A673 (cell line): ENCODE data around the gene ADGRD1. TPM values are rescaled to one million over a fixed set of nuclear protein-coding genes. Genes with fewer than 3 reads are reported as not detected.

Source experiments
- BruUV-seq: library from RNA; stranded (reverse); fragments of 400-500 nt; replicated peaks from 2 replicates; lab custom pipeline; 2021; lab: Mats Ljungman, UMichigan
- CTCF ChIA-PET: fragments of 300-600 bp; sonication (Branson Sonifier 250); formaldehyde crosslinking; loops from one replicate; lab custom pipeline; 2022; ENCODE audit warnings: antibody characterized with exemption; lab: Charles Lee
- POLR2A ChIA-PET: fragments of 300-600 bp; sonication (Branson Sonifier 250); formaldehyde crosslinking; loops from one replicate; lab custom pipeline; 2022; ENCODE audit warnings: antibody characterized with exemption; ENCODE audit not compliant: low non-redundant PET; lab: Charles Lee
- DNase-seq: peaks from one replicate; pipeline ENCODE4 v3.0.0-alpha.2; 2015; ENCODE audit warnings: low spot score
- H3K27ac ChIP-seq: fragments of 200-600 bp; sonication (generic); 2 replicates; pipeline ENCODE4 v1.5.1; 2016; ENCODE audit warnings: mixed run types, low read depth, mild to moderate bottlenecking, mixed read lengths, antibody characterized with exemption, low read length; ENCODE audit not compliant: poor library complexity, severe bottlenecking
- H3K27me3 ChIP-seq: fragments of 200-600 bp; sonication (generic); replicated peaks from 2 replicates; pipeline ENCODE4 v1.6.1; 2017; ENCODE audit warnings: mixed run types, low read depth, mild to moderate bottlenecking, mixed read lengths, antibody characterized with exemption, low read length; ENCODE audit not compliant: insufficient read depth, poor library complexity
- H3K36me3 ChIP-seq: fragments of 200-600 bp; sonication (generic); 2 replicates; pipeline ENCODE4 v1.6.1; 2016; ENCODE audit warnings: mixed run types, mild to moderate bottlenecking, mixed read lengths, antibody characterized with exemption, low read length; ENCODE audit not compliant: insufficient read depth, poor library complexity, severe bottlenecking
- H3K4me1 ChIP-seq: fragments of 200-600 bp; sonication (generic); 2 replicates; pipeline ENCODE4 v1.6.1; 2017; ENCODE audit warnings: mixed run types, mild to moderate bottlenecking, mixed read lengths, antibody characterized with exemption, low read length; ENCODE audit not compliant: insufficient read depth, poor library complexity, severe bottlenecking
- H3K4me3 ChIP-seq: fragments of 200-600 bp; sonication (generic); 2 replicates; pipeline ENCODE4 v1.5.1; 2016; ENCODE audit warnings: low read depth, mixed run types, mild to moderate bottlenecking, mixed read lengths, low read length; ENCODE audit not compliant: poor library complexity, severe bottlenecking
- H3K9me3 ChIP-seq: fragments of 200-600 bp; sonication (generic); 2 replicates; pipeline ENCODE4 v1.6.1; 2016; ENCODE audit warnings: mixed run types, low read depth, mild to moderate bottlenecking, mixed read lengths, antibody characterized with exemption, low read length; ENCODE audit not compliant: poor library complexity, severe bottlenecking
- EZH2 ChIP-seq: fragments of 200-600 bp; sonication (generic); IDR thresholded peaks from 2 replicates; pipeline ENCODE4 v1.6.1; 2017; ENCODE audit warnings: borderline replicate concordance, low read depth, mild to moderate bottlenecking, mixed read lengths, antibody characterized with exemption, low read length; ENCODE audit not compliant: poor library complexity, severe bottlenecking
- intact Hi-C: fragments of 100-400 bp; cut with micrococcal nuclease; formaldehyde crosslinking; loops from one replicate; pipeline ENCODE4 v1.10.0; 2022; ENCODE audit not compliant: unreplicated experiment
- total RNA-seq: library from RNA; stranded (reverse); gene quantifications from 2 replicates; pipeline ENCODE4 v1.2.3, GENCODE V29; 2021
- TF ChIP-seq, protein P1 (sequence below): fragments of 300-800, 200-600 bp; sonication (generic); conservative IDR thresholded peaks from 2 replicates; pipeline ENCODE4 v1.5.1; 2017; ENCODE audit warnings: low read depth, mild to moderate bottlenecking, antibody characterized with exemption, low read length, moderate library complexity, mixed read lengths

ADGRD1 gene
- total RNA-seq, 1 experiment from 2014 or later = not detected

DNA sequence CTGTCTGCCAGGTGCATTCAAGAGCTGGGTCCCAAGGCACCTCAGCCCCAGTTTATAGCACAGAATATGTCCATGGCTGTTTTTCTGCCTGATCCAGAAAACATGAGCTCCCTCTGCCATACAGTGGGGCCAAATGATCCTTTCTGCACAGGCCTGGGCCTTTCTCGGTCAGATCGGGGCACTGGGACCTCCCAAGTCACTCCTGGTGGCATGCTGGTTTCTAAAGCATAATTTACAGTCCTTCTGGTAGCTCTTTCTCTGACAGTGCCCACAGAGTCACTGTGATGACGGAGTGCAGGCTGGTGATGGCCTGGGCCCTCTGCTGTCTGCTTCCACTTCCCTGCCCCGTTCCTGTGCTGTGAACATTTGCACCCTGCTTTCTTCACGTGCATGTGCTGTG, 99.2 kb downstream of the ADGRD1 start:
- no peak overlapping the region for H3K27ac ChIP-seq
- BruUV-seq = no TSS peak
- no peak overlapping the region for H3K4me3 ChIP-seq
- ChIA-PET POLR2A (no interaction called here), CTCF (no interaction called here)
- H3K4me1 ChIP-seq = no peaks in the 10 kb centered on the region
- no peaks in the 10 kb centered on the region for H3K9me3 ChIP-seq
- H3K36me3 ChIP-seq = no peaks in the 10 kb centered on the region
- peak; percentile 36 for TF ChIP-seq EZH2
- TF ChIP-seq, protein P1, sequence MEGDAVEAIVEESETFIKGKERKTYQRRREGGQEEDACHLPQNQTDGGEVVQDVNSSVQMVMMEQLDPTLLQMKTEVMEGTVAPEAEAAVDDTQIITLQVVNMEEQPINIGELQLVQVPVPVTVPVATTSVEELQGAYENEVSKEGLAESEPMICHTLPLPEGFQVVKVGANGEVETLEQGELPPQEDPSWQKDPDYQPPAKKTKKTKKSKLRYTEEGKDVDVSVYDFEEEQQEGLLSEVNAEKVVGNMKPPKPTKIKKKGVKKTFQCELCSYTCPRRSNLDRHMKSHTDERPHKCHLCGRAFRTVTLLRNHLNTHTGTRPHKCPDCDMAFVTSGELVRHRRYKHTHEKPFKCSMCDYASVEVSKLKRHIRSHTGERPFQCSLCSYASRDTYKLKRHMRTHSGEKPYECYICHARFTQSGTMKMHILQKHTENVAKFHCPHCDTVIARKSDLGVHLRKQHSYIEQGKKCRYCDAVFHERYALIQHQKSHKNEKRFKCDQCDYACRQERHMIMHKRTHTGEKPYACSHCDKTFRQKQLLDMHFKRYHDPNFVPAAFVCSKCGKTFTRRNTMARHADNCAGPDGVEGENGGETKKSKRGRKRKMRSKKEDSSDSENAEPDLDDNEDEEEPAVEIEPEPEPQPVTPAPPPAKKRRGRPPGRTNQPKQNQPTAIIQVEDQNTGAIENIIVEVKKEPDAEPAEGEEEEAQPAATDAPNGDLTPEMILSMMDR = no peak
- H3K27me3 ChIP-seq = peaks cover 89% of the 10 kb centered on the region
- intact Hi-C loops = no loop called here
- no peak for DNase-seq

DNA sequence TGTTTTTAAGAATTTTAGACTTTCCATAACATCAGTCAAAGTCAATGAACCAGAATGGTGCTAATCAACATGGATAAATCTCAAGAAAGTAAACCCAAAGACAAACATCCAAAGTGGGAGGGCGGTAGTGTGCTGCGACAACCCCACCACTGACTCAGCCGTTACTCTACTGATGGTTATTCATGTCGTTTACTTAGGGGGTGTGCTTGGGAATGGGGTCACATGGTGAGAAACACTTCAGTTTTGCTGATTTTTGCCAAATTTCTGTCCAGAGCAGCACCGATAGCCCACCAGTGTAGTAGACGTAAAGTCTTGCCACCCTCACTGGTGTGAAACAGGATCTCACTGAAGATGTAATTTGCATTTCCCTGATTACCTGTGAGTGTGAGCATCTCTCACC, 99.9 kb downstream of the ADGRD1 start:
- Histone ChIP-seq H3K4me3 (no peak overlapping the region), H3K27ac (no peak overlapping the region), H3K27me3 (peaks cover 92% of the 10 kb centered on the region), H3K9me3 (no peaks in the 10 kb centered on the region), H3K36me3 (no peaks in the 10 kb centered on the region), H3K4me1 (no peaks in the 10 kb centered on the region)
- POLR2A ChIA-PET = no interaction called here
- TF ChIP-seq EZH2 = no peak
- TF ChIP-seq, protein P1 = no peak
- no TSS peak for BruUV-seq
- intact Hi-C loops = no loop called here
- CTCF ChIA-PET = no interaction called here
- no peak for DNase-seq

DNA sequence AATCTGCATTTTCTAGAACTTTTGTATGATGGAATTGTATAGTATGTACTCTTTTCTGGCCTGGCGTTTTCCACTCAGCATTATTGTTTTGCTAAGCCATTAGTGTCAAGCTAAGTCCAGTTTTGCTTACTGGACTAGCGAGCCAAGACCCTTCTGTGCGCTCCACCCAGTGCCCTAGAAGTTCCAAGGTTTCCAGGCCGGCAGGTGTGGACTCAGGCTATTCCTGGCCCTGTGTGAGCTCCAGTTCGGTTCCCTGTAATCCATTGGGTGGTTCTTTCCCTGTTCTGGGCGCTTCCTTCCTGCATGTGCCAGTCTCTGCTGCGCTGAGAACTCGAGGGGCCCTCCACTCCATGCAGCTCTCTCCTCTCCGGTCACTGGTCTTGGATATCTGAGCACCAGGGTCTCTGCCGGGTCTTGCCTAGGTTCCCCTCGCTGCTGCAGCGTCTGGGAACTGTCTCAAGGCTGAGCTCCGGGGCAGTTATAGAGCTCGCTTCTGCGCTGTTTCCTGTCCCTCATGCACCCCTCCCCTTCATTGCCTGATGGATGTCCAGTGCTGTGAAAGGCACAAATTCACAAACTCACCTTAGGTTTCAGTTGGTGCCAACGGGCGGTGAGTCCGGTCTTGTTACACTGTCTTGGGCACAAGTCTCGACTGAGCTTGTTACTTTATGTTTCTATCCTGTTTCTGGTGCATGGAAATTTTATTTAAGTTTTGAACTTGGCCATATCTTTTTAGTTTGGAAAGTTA, 100.8 kb downstream of the ADGRD1 start:
- Histone ChIP-seq H3K4me3 (no peak overlapping the region), H3K27ac (no peak overlapping the region), H3K36me3 (no peaks in the 10 kb centered on the region), H3K9me3 (no peaks in the 10 kb centered on the region), H3K27me3 (peaks cover 97% of the 10 kb centered on the region), H3K4me1 (no peaks in the 10 kb centered on the region)
- POLR2A ChIA-PET = no interaction called here
- intact Hi-C loops = no loop called here
- CTCF ChIA-PET = no interaction called here
- TF ChIP-seq EZH2 = peak; percentile 18
- TF ChIP-seq, protein P1 = no peak
- no peak for DNase-seq
- no TSS peak for BruUV-seq
